Breast epithelium (tissue), 3 donors: ENCODE results near the gene TMEM131.

ENCODE experiments used
- CTCF ChIP-seq, 3 donors: fragments of 450-650 bp; IDR thresholded peaks; one replicate each; pipeline ENCODE4 v1.5.1; 2016 to 2017; ENCODE audit warnings: antibody characterized with exemption in 3 of 3, mild to moderate bottlenecking in 3 of 3, moderate library complexity in 3 of 3
- POLR2A ChIP-seq: fragments of 450-650 bp; IDR thresholded peaks from one replicate; pipeline ENCODE4 v1.6.1; 2016; ENCODE audit warnings: antibody characterized with exemption, mild to moderate bottlenecking, moderate library complexity
- POLR2AphosphoS5 ChIP-seq, 3 donors: sonication (generic); formaldehyde crosslinking; IDR thresholded peaks; one replicate each; pipeline ENCODE4 v1.6.1; 2017; ENCODE audit warnings: antibody characterized with exemption in 3 of 3

GRCh38 chr2:97905294-97905693 lies 90.5 kb downstream of the TMEM131 start:
- TF ChIP-seq CTCF (IDR thresholded peaks at IDR 0.05) (no peak), POLR2A (no peak), POLR2AphosphoS5 (IDR thresholded peaks at IDR 0.05) (no peak)
